HFF-Myc (cell line): ENCODE measurements around the gene MRGPRF.
"Not testable (repeated sequence)": the region's sequence is repeated elsewhere in the genome, so short reads cannot be mapped to it uniquely, and the experiment has no call there.

Experiments used
- DNase-seq: peaks from one replicate; pipeline ENCODE4 v3.0.0-alpha.2; 2011; ENCODE audit warnings: low read depth; ENCODE audit errors: extremely low read depth
- H3K4me3 ChIP-seq: replicated peaks from 2 replicates; pipeline ENCODE4 v1.5.1; 2011; ENCODE audit warnings: low read depth, mild to moderate bottlenecking, control low read depth, low read length
- TF ChIP-seq, protein P1 (sequence below): IDR thresholded peaks from 2 replicates; pipeline ENCODE4 v1.5.1; 2012; ENCODE audit warnings: mild to moderate bottlenecking, low read depth, low read length, control low read depth; ENCODE audit errors: missing control alignments

The MRGPRF gene

GRCh38 chr11:69001243-69002081 is 11.6 kb downstream of the MRGPRF start:
- DNase-seq = no peak
- H3K4me3 ChIP-seq = no peak overlapping the region
- TF ChIP-seq, protein P1, sequence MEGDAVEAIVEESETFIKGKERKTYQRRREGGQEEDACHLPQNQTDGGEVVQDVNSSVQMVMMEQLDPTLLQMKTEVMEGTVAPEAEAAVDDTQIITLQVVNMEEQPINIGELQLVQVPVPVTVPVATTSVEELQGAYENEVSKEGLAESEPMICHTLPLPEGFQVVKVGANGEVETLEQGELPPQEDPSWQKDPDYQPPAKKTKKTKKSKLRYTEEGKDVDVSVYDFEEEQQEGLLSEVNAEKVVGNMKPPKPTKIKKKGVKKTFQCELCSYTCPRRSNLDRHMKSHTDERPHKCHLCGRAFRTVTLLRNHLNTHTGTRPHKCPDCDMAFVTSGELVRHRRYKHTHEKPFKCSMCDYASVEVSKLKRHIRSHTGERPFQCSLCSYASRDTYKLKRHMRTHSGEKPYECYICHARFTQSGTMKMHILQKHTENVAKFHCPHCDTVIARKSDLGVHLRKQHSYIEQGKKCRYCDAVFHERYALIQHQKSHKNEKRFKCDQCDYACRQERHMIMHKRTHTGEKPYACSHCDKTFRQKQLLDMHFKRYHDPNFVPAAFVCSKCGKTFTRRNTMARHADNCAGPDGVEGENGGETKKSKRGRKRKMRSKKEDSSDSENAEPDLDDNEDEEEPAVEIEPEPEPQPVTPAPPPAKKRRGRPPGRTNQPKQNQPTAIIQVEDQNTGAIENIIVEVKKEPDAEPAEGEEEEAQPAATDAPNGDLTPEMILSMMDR = no peak

DNA sequence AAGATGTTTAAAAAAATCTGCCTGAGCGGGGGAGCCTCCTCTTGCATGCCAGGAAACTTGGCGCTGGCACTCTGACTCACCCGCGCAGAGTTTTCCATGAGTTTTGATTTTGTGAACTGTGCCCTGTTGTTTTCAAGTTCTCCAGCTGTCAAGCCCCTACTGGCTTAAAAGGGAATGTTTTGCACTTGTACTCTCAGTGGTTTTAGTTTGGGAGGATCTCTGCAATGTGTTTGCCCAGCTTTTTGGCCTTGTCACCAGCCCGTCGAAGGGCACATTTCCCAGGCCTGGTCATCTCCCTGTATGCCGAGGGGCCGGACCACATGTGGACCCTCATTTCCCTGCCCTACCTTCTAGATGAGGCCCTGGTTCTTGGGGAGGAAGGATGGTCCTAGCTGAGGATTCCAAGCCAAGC is 12.2 kb downstream of the MRGPRF start:
- TF ChIP-seq, protein P1 = peak; percentile 63
- H3K4me3 ChIP-seq = no peak overlapping the region
- peak; percentile 72 for DNase-seq

DNA sequence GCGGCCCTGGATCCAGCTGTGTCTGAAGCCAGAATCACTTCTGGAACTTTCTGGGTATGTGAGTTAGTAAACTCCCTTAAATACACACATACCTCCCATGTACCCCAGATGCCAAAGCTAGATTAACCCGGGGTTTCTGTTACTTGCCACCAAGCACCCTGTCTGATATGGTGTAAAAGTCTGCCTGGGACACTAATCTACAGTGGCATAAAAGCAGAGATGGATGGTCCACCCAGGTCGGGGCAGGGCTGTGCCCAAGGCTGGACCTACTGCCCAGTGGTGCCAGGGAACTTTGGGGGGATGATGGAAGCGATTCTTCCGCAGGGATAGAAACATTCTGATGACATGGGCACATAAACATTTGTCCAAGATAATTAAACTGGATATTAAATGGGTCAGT is 12.7 kb downstream of the MRGPRF start:
- TF ChIP-seq, protein P1 = no peak
- DNase-seq = no peak
- no peak overlapping the region for H3K4me3 ChIP-seq

- H3K4me3 ChIP-seq, DNase-seq: not testable (repeated sequence)
These were observed 13.2 kb downstream of the MRGPRF start for GRCh38 chr11:68999748-69000355.

GRCh38 chr11:68999093-68999747 is 13.8 kb downstream of the MRGPRF start:
- H3K4me3 ChIP-seq = no peak overlapping the region
- TF ChIP-seq, protein P1 = no peak
- no peak for DNase-seq

GRCh38 chr11:68998390-68998911 is 14.6 kb downstream of the MRGPRF start:
- TF ChIP-seq, protein P1 = no peak
- no peak overlapping the region for H3K4me3 ChIP-seq
- no peak for DNase-seq

GRCh38 chr11:68997995-68998348 is 15.1 kb downstream of the MRGPRF start:
- no peak overlapping the region for H3K4me3 ChIP-seq
- TF ChIP-seq, protein P1 = no peak
- DNase-seq = no peak
